ENCODE results near the gene RELN.

- no peak for TF ChIP-seq MGA (IDR thresholded peaks at IDR 0.05)
- TF ChIP-seq MXI1 (IDR thresholded peaks at IDR 0.05; ENCODE audit: low read depth, low read length) = no peak
- no peak for TF ChIP-seq STAT6 (CRISPR knock-in tag; IDR thresholded peaks at IDR 0.05)
- no peak for TF ChIP-seq GATA2 (CRISPR knock-in tag; IDR thresholded peaks at IDR 0.05)
- no peak for TF ChIP-seq RAD21 (CRISPR knock-in tag; conservative IDR thresholded peaks at IDR 0.05 in 1 of 2, IDR thresholded peaks at IDR 0.05 in 1 of 2)
- TF ChIP-seq ZNF121 (CRISPR knock-in tag; conservative IDR thresholded peaks at IDR 0.05) = no peak
- TF ChIP-seq BRD4 (IDR thresholded peaks at IDR 0.05) = no peak
- TF ChIP-seq POLR2A (conservative IDR thresholded peaks at IDR 0.05) = no peak
- TF ChIP-seq NCOR1 (IDR thresholded peaks at IDR 0.05) = no peak
- no peak for TF ChIP-seq SMC3 (conservative IDR thresholded peaks at IDR 0.05; ENCODE audit: insufficient read depth, low read depth, low read length)
- TF ChIP-seq ZFX (CRISPR knock-in tag; IDR thresholded peaks at IDR 0.05) = no peak
- no peak for TF ChIP-seq CTCF (IDR thresholded peaks at IDR 0.05 in 2 of 3, conservative IDR thresholded peaks at IDR 0.05 in 1 of 3; ENCODE audit: insufficient read depth in 2 of 3, low read depth in 1 of 3, low read length in 3 of 3)
- TF ChIP-seq ETV1 (tag; conservative IDR thresholded peaks at IDR 0.05; ENCODE audit: low read depth) = no peak
- TF ChIP-seq L3MBTL2 (IDR thresholded peaks at IDR 0.05) = no peak
These were observed 438.4 kb downstream of the RELN start for GRCh38 chr7:103551016-103551415.
